GM19351 (cell line): ENCODE measurements around the gene TMEM170B.

ENCODE experiments used
- ATAC-seq: cut with Tn5 transposase; IDR thresholded peaks from one replicate; pipeline ENCODE4 v1.9.1; 2021; ENCODE audit warnings: mild to moderate bottlenecking, moderate library complexity; ENCODE audit not compliant: unreplicated experiment

TMEM170B gene

GRCh38 chr6:11537229-11538051 is at the start of gene TMEM170B:
Gene TMEM170B (plus strand): TSS chr6:11537749. CDS start chr6:11538278, 529 bp downstream.
- ATAC-seq = peak; percentile 97

DNA sequence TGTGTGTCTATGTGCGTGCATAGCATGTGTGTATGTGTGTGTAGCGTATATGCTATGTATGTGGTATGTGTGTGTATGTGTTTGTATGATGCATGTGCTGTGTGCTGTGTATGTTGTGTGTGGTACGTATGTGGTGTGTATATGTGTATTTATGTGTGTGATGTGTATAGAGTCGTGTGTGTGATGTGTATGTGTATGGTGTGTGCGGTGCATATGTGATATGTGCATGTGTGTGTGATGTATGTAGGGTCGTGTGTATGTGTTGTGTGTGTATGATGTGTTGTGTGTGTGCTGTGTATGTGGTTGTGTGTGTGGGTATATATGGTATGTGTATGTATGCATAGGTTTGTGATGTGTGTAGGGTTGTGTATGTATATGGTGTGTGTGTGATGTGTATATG is 46.6 kb upstream of the TMEM170B start:
- no peak for ATAC-seq

DNA sequence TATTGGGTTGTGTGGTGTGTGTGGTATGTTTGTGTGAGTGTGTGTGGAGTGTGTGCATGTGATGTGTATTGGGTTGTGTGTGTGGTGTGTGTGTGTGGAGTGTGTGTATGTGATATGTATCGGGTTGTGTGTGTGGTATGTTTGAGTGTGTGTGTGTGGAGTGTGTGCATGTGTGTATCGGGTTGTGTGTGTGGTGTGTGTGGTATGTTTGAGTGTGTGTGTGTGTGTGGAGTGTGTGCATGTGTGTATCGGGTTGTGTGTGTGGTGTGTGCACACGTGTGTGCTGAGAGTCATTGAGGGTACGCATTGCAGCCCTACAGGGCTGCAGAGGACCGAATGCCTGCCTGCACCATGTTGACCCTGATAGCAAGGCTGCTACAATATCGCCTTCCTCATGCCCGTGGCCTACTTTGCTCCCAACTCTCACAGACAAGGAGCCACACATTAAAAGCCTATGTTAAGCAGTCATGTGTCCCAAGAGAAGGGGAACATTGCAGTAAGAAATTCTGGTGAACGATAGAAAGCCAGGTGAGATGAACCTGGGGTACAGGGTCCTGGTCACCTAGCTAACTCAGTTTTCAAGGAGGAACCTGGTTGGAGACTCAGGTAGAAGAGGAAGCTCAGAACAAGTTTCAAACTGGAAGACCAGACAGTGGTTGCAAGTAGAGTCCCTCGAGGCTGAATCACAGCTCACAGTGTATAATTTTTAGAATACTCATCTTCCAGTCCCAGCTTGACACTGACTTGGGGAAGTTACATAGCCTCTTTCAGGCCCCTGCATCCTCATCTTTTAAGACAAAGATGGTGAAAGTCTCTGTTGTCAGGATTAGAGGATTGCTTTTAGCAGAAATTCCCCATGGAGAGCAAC is 45.7 kb upstream of the TMEM170B start:
- ATAC-seq = peak; percentile 33

DNA sequence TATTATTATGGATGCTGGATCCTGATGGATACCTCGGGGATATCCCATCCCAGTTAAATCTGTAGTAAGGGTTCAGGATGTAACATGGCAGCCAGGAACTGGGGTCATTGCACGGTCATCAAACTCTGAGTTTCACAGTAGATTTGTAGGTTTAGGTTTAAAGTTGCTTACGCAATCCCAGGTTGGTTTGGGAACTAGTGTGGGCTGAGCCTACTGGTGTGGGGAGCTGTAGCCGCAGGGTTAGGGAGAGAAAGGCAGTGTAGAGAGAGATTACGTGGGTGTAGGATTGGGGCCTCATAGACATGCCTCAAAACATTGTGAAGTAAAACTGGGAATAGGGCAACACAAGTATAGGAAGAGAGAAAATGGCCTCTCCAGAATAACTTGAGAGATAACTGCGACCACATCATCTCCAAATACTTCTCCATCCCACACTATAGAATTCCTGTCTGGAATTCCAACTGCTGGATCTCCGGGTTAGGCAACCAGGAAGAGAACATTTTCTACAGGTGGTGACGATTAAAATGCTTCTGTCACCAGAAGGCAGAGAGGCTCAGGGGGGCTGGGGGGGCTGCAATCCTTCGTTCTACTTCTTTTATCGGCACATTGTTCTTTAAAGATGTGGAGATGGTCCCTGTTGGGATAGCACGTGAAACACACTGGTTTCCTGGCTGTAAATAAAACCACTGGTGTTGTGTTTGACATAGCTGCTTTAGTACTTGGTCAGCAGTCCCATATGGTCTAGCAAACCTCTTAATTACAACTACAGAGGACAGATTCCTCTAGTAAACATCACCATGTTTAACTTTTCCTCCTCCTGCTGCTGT is 44.9 kb upstream of the TMEM170B start:
- no peak for ATAC-seq

DNA sequence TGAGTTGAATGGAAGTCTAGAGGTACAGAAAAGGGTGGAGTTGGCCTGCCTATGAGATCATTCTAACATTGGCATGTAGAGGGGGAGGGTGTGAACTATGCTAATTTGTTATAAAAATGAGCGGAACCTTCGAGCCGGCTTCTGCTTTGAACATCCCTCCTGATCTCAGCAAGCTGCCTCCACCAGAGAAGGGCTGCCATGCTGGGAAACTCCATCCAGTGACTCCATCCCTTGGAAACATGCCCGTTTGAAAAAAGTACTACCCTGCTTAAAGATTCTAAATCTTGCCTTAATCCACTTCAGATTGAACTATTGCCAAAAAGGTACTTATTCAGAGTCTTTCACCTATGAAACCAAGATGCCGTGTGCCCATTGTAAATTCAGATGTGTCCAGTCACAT is 43.6 kb upstream of the TMEM170B start:
- ATAC-seq = no peak

DNA sequence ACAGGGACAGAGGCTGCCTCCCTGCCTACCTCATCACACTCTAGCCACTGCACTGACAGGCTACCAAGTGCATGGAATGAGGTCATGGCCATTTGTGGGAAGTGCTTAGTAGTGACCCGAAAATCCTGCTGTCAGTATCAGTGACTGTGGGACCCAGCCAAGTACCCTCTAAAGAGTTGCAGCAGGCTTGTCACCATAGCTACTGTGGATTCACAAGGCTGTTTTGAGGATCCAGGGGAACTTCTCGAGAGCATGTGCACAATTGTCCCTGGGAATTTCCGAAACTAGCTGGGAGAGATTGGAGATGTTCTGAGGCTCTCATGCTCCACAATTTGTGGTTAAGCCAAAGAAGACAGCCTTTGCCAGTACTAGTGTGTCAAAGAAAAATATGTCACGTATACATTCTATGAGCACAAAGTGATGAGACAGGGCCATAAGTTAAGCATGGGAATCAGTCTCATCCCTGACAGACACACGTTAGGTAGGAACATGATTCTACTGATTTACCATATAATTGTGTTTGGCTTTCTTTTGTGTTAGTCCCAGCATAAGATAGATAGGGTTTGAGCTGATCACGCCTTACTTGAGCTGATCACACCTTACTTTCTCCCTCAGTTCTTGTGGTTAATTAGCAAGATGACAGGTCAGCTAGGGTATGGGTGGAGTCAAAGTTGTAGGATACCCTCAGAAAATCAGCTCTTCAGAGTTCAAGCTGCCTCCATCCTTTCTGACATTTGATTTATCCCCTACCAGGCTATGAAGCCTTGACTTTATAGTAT is 42.6 kb upstream of the TMEM170B start:
- no peak for ATAC-seq

GRCh38 chr6:11495565-11496145 is 41.9 kb upstream of the TMEM170B start:
- no peak for ATAC-seq

DNA sequence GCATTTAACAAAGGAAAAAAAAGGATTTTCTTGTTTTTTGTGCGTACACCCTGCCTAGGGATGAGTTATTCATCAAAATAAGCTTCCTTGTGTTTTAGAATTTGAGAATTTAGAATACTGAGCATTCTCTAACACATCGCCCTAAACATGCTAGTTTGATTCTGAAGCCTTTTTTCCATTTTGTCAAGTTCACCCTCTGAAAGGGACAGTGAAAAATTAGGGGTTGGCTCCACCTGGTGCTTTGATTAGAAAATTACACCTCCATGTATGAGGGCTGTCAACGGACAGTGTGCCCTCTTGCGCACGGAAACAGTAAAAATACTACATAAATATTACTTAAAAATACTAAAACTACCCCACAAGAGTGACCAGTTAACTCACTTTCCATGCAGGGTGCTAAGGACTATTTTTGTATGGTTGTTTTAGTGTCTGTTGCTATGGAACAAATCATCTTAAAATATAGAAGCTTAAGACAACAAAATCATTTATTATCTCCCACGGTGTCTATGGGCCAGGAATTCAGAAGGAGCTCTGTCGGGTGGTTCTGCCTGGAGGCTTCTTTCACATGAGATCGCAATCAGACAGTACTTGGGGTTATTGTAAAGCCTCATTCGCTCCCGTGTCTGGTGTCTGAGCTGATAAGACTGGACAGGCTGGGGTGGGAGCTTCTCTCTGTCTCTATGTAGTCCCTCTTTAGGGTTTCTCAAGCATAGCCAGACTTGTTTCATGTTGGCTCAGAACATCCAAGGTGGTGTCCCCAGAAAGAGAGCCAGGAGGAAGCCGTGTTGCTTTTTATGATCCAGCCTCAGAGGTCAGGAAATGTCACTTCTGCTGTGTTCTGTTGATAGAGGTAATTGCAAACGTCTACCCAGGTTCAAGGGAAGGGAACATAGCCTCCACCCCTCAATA is 41.1 kb upstream of the TMEM170B start:
- ATAC-seq = peak; percentile 53

DNA sequence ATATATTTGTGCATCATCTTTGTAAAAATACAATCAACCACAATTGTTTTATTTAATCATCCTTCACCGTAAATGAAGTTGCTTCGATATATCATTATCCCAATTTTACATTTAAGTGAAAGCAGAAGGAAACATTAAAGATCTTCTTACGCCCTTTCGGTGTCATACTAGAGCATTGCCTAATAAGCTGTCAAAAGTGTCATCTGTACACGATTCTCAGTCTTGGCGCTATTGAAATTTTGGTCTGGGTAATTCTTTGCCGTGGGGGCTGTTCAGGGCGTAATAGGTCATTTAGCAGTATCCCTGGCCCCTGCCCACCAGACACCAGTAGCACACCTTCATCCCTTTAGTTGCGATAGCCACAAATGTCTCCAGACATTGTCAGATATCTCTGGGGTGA is 40.4 kb upstream of the TMEM170B start:
- ATAC-seq = no peak

- no peak for ATAC-seq
Observed at GRCh38 chr6:11497881-11498280, 39.7 kb upstream of the TMEM170B start.

- no peak for ATAC-seq
Observed at GRCh38 chr6:11500008-11500407, 37.5 kb upstream of the TMEM170B start.

DNA sequence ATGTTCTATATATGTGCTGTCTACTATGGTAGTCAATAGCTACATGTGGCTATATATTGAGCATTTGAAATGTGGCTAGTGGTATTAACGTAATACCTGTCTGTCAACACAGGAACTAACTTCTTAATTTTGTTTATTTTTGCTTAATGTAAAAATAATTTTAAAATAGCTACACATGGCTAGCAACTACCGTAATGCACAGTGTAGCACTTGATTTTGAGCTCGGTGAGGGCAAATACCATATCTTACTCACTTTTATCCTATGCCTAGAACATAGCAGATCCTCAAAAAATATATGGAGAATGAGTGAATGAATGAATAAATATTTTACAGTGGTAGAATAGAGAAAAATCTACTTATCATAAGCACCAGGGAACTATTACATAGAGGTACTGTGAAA is 28.1 kb upstream of the TMEM170B start:
- no peak for ATAC-seq

DNA sequence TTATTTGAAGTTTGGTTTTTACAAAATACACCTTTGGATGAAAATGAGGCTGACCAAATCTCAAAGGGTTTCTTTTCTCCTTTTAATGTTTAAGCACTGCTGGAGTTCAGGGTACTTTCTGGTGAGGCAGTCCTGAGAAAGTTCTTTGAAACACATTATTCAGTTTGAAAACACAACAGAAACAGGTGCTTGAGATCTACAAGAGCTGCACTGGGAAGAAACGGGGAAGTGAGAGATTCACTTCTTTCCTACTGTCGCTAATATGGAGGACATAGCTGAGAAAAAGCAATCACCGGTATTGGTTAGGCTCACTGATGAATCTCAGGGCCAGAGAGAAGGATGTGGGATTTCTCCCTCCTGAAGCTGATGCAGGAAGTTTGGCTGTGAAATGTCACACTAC is 22.9 kb upstream of the TMEM170B start:
- peak; percentile 88 for ATAC-seq

- ATAC-seq = no peak
Observed at GRCh38 chr6:11515763-11516162, 21.8 kb upstream of the TMEM170B start.

GRCh38 chr6:11522812-11523605 is 14.5 kb upstream of the TMEM170B start:
- ATAC-seq = no peak

DNA sequence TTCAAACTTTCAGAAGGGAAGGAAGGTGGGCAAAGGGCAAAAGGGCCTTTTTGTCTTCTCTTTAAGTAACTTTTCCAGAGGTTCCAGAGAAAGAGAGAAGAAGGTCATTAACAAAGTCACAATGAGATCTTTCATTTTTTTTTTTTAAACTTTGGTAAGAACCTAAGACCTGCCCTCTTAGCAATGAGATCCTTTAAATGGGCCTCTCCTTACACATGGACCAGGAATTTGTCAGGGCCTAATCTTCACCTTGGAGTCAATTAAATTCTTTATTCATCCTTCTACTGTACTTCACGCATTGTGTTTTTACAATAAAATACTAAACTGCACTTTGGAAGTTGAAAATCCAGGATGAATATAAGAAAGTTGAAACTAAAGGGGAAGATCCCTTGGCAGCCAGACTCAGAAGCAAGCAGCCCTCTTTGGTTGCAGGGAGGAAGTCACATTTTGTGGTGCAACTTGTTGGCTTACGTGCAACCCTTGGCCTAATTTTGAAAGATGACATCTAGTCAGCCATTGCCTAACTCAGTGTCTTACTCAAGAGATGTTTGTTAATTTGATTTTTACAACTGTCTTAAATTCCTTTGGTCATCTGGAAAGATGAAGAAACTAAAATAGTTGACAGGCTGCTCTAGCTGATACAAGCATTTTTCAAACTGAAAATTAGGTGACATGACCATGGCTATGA is 11.9 kb upstream of the TMEM170B start:
- ATAC-seq = no peak

GRCh38 chr6:11526156-11526505 is 11.4 kb upstream of the TMEM170B start:
- no peak for ATAC-seq
